ENCODE data around the gene UNC13A.

GRCh38 chr19:17655751-17656472 lies 32.2 kb downstream of the UNC13A start:
- TF ChIP-seq CTCF (IDR thresholded peaks at IDR 0.05): no peak
- no peak for TF ChIP-seq POLR2AphosphoS5 (IDR thresholded peaks at IDR 0.05)
- no peak for TF ChIP-seq POLR2A (IDR thresholded peaks at IDR 0.05)

Data from sigmoid colon (tissue), 4 donors.